DMS153 (cell line): ENCODE data around the gene OAS1.

ENCODE experiments used
- DNase-seq: peaks from one replicate; lab custom pipeline; 2025; lab: John Stamatoyannopoulos, UW

OAS1 gene

GRCh38 chr12:112965643-112966042, 58.9 kb downstream of the OAS1 start:
- no peak for DNase-seq

- DNase-seq: no peak
Measured at GRCh38 chr12:112967306-112967705, 60.5 kb downstream of the OAS1 start.

- DNase-seq: no peak
Measured at GRCh38 chr12:112967858-112968257, 61.1 kb downstream of the OAS1 start.
